Stimulated activated naive CD8-positive, alpha-beta T cell treated with anti-CD3 and anti-CD28 coated beads, Interleukin-15, Interleukin-2, amounts not matched to agents 100 U/mL and 50 U/mL, for 24 hours (primary cell): Measurements from ENCODE around the gene EGFR.

Experiments
- ATAC-seq: fragments of 150-1000 bp; cut with Tn5 transposase; one replicate; pipeline ENCODE4 v1.10.0; 2021
- DNase-seq: peaks from one replicate; pipeline ENCODE4 v3.0.0; 2021

The EGFR gene

DNA sequence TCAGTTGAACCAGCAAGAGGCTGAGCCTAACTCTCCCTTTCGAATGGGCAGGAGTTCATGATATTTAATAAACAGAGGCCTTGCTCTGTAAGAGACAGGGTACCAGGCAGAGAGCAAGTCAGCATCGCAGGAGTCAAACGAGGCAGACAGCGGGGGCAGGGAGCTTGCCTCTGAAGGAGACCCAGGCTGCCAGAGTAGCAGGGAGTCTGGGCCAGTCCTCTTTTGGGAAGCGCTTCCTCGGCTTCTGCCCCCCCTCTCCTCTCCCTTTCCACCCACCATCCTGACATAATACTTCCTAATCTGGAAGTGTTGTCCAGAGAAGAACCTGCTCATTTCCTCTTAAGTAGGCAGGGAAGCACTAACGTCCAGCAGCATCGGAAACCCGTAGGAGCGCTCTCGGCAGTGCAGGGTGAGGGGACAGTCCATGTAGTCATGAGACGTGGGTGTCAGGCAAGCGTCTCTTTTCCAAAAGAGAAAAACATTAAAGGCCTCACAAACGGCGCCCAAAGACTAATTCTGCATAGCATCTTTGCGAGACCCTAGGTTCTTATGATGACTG is 171.1 kb downstream of the EGFR start:
- no peak for ATAC-seq
- DNase-seq: no peak

DNA sequence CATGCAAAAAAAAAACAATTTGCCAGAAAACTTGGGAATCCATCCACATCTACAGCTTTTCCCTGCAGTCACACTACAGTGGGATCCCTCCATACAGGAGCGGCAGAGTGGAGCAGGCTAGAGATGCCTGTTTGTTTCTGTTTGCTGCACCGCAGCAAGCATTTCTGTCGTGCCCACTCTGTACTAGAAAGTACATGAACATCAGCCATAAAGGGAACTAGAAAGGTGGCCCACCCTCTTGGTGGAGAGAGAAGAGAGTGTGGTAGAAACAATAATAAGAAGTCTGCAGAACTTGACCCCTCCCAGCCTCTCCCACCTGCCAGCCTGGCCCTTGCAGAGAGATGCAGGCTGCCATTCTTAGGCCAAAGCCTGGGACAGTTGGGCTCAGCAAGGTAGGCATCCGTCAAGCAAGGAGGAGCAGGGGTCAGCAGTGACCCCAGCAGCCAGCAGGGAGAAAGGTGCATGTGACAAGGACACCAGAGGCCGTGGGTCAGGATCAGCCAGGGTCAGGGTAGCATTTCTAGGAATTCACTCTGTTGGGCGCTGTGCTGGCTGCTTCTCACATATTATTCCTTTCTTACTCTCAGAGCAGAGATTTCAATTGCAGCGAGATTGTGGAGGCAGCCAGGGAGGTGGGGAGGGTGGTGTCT is 171.8 kb downstream of the EGFR start:
- DNase-seq (no peak), ATAC-seq (no peak)

DNA sequence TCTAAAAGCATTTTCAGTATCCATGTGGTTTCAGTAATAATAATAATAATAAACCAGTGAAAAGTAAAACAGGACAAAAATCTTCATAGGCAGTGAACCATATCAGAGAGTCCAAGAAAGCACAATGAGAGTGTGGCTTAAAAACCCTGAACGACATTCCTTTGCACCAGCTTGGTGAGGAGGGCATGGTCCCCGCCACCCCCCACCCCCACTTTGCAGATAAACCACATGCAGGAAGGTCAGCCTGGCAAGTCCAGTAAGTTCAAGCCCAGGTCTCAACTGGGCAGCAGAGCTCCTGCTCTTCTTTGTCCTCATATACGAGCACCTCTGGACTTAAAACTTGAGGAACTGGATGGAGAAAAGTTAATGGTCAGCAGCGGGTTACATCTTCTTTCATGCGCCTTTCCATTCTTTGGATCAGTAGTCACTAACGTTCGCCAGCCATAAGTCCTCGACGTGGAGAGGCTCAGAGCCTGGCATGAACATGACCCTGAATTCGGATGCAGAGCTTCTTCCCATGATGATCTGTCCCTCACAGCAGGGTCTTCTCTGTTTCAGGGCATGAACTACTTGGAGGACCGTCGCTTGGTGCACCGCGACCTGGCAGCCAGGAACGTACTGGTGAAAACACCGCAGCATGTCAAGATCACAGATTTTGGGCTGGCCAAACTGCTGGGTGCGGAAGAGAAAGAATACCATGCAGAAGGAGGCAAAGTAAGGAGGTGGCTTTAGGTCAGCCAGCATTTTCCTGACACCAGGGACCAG is 172.5 kb downstream of the EGFR start:
- DNase-seq: no peak
- no peak for ATAC-seq

DNA sequence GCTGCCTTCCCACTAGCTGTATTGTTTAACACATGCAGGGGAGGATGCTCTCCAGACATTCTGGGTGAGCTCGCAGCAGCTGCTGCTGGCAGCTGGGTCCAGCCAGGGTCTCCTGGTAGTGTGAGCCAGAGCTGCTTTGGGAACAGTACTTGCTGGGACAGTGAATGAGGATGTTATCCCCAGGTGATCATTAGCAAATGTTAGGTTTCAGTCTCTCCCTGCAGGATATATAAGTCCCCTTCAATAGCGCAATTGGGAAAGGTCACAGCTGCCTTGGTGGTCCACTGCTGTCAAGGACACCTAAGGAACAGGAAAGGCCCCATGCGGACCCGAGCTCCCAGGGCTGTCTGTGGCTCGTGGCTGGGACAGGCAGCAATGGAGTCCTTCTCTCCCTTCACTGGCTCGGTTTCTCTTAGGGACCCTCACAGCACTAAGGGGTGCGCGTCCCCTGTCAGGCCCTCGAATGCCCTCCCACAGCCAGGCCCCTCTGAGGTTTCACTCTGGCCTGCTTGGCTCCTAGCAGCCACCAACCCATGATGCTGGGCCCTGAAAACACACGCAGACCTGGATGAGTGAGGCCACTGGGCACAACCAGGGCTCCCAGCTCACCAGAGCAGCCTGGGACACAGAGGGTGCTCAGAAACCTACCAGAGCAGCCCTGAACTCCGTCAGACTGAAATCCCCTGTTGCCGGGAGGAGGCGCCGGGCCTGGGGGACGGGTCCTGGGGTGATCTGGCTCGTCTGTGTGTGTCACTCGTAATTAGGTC is 173.3 kb downstream of the EGFR start:
- ATAC-seq: no peak
- no peak for DNase-seq

DNA sequence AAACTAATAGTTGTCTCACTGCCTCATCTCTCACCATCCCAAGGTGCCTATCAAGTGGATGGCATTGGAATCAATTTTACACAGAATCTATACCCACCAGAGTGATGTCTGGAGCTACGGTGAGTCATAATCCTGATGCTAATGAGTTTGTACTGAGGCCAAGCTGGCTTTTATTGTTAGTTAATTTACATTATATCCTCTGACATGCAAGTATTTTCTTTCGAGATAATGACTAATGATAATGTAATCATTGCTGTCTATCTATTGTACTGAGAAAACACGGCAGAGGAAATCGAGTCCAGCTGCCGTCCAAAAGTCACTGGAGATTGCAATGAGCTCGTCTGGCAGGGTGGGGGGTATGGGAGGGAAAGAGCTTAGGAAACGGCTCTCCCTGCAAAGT is 173.9 kb downstream of the EGFR start:
- DNase-seq: no peak
- no peak for ATAC-seq

DNA sequence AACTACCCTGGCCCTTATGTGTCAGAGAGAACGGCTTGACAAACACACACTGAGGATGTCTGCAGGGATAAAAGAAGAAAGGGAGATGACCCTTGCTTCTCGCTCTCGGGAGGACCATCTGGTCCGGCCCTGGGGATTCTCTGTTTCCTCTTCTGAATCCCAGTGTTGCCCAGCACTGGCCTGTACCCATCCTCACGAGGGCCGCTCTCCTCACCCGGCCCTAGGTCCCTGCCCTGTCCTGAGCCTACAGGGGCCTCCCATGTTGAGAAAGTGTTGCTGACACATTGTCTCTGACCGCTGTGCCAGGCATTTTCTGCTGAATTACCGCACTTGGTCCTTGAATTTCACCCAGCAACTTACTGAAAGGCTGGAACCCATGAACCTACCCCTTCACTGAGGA is 174.4 kb downstream of the EGFR start:
- no peak for ATAC-seq
- no peak for DNase-seq

DNA sequence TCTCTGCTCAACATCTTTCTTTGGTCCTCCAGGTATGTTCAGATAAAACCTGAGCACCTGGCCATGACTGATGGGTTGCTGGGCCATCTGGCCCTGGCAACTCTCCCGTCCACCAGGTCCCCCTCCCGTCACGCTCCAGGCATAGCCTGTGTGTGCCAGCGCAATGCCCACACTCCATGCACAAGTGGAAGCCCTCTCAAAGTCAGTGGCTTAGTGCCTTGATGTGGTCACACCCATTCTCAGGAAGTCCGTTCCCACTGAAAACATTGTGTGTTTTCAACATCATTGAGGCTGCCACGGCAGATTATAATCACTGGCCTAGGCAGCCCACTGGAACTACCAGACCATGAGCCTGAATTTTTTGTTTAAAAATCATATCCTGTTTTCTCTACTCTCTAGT is 175.7 kb downstream of the EGFR start:
- DNase-seq (no peak), ATAC-seq (no peak)

DNA sequence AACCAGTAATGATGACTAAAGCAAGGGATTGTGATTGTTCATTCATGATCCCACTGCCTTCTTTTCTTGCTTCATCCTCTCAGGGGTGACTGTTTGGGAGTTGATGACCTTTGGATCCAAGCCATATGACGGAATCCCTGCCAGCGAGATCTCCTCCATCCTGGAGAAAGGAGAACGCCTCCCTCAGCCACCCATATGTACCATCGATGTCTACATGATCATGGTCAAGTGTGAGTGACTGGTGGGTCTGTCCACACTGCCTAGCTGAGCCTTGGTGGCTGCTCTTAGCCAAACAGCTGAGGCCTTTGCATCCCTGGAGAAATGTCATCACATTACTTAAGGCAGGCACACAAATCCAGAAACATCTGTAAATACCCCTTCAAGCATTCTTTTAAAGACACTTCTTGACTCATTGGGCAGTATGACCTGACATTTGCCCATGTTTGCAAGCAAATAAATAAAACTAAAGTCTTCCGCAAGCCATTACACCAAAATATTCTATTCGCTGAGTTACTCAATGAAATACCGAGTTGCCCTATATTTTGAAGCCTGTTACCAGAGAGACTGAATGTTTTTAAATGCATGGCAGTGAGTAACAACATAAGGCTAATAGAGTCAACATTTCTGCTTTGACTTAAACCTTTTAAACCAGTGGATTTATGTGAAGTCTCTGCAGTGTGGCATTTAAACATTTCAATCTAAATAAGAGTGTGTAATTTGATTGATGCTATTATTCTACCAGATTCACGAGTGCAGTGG is 180.0 kb downstream of the EGFR start:
- DNase-seq (no peak), ATAC-seq (no peak)

DNA sequence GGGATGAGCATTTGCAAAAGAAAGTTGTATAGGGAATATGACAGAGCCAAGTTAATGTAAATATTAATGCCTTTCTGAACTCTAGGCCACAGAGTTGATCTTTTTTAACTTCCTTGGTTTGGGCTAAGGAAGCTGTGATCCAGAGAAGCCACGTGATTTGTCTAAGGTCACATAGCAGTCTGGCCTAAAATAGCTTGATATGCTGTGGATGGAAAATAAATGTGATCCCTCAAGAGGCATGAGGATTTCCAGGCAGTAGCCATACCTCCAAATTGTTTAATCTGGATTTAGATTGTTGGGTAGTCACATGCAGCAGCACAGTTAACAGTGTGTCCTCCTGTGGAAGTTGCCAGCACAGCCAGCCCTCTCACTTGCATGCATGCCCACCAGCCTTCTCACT is 180.6 kb downstream of the EGFR start:
- no peak for DNase-seq
- ATAC-seq: no peak

DNA sequence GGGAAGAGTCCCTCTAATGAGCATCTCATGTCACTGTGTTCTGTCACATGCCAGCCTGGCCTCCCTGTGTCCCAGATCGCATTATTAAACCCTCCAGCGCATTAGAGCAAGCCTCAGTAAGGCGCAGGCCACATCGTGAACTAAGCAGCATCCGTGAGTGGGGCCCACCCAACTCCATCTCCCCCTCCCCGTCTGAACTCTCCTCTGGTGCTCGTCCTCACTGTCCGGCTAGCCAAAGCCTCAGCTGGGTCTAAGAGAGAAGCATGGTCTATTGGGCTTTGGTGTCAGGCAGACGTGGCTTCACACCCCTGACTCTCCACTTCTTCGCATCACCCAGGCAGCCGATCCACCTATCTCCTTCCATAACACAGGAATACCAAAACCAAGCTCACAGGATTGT is 181.6 kb downstream of the EGFR start:
- ATAC-seq (no peak), DNase-seq (no peak)

DNA sequence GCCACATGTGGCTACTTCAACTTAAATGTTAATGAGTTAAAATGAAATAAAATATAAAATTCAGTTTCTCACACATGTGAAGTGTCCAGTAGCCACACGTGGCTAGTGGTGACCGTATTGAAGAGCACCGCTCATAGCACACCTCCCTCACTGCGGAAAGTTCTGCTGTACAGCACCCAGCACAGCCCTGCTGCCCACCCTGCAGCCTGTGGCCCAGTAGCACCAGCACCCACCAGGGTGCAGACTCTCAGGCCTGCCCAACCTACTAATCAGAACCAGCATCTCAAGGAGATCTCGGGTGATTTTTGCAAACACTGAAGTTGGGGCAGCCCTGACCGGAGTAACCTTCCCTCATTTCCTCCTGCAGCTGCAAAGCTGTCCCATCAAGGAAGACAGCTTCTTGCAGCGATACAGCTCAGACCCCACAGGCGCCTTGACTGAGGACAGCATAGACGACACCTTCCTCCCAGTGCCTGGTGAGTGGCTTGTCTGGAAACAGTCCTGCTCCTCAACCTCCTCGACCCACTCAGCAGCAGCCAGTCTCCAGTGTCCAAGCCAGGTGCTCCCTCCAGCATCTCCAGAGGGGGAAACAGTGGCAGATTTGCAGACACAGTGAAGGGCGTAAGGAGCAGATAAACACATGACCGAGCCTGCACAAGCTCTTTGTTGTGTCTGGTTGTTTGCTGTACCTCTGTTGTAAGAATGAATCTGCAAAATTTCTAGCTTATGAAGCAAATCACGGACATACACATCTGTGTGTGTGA is 183.5 kb downstream of the EGFR start:
- ATAC-seq (no peak), DNase-seq (no peak)

DNA sequence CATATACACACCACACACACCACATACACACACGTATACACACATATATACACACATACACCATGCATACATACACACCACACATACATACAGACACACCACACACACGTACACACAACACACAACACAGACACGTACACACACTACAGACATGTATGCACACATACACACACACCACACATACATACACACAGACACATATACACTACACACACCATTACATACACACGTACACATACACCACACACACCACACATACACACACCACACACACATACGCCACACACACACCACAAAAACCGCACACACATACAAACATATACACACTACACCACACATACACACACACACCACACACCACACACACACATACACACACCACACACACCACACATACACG is 184.5 kb downstream of the EGFR start:
- ATAC-seq (no peak), DNase-seq (no peak)

DNA sequence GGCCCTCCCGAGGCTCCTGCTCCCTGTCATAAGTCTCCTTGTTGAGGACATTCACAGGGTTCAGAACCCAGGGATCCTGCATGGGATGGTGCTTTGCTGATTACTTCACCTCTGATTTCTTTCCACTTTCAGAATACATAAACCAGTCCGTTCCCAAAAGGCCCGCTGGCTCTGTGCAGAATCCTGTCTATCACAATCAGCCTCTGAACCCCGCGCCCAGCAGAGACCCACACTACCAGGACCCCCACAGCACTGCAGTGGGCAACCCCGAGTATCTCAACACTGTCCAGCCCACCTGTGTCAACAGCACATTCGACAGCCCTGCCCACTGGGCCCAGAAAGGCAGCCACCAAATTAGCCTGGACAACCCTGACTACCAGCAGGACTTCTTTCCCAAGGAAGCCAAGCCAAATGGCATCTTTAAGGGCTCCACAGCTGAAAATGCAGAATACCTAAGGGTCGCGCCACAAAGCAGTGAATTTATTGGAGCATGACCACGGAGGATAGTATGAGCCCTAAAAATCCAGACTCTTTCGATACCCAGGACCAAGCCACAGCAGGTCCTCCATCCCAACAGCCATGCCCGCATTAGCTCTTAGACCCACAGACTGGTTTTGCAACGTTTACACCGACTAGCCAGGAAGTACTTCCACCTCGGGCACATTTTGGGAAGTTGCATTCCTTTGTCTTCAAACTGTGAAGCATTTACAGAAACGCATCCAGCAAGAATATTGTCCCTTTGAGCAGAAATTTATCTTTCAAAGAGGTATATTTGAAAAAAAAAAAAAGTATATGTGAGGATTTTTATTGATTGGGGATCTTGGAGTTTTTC is 186.5 kb downstream of the EGFR start:
- ATAC-seq (no peak), DNase-seq (no peak)

DNA sequence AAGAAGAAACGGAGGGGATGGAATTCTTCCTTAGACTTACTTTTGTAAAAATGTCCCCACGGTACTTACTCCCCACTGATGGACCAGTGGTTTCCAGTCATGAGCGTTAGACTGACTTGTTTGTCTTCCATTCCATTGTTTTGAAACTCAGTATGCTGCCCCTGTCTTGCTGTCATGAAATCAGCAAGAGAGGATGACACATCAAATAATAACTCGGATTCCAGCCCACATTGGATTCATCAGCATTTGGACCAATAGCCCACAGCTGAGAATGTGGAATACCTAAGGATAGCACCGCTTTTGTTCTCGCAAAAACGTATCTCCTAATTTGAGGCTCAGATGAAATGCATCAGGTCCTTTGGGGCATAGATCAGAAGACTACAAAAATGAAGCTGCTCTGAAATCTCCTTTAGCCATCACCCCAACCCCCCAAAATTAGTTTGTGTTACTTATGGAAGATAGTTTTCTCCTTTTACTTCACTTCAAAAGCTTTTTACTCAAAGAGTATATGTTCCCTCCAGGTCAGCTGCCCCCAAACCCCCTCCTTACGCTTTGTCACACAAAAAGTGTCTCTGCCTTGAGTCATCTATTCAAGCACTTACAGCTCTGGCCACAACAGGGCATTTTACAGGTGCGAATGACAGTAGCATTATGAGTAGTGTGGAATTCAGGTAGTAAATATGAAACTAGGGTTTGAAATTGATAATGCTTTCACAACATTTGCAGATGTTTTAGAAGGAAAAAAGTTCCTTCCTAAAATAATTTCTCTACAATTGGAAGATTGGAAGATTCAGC is 187.6 kb downstream of the EGFR start:
- ATAC-seq: no peak

DNA sequence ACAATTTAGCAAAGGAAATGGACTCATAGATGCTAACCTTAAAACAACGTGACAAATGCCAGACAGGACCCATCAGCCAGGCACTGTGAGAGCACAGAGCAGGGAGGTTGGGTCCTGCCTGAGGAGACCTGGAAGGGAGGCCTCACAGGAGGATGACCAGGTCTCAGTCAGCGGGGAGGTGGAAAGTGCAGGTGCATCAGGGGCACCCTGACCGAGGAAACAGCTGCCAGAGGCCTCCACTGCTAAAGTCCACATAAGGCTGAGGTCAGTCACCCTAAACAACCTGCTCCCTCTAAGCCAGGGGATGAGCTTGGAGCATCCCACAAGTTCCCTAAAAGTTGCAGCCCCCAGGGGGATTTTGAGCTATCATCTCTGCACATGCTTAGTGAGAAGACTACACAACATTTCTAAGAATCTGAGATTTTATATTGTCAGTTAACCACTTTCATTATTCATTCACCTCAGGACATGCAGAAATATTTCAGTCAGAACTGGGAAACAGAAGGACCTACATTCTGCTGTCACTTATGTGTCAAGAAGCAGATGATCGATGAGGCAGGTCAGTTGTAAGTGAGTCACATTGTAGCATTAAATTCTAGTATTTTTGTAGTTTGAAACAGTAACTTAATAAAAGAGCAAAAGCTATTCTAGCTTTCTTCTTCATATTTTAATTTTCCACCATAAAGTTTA is 188.8 kb downstream of the EGFR start:
- ATAC-seq (no peak), DNase-seq (no peak)

More for the DNA sequence above, 187.6 kb downstream of the EGFR start:
- DNase-seq: no peak

DNA sequence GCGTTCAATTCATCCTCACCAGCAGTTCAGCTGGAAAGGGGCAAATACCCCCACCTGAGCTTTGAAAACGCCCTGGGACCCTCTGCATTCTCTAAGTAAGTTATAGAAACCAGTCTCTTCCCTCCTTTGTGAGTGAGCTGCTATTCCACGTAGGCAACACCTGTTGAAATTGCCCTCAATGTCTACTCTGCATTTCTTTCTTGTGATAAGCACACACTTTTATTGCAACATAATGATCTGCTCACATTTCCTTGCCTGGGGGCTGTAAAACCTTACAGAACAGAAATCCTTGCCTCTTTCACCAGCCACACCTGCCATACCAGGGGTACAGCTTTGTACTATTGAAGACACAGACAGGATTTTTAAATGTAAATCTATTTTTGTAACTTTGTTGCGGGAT is 190.5 kb downstream of the EGFR start:
- ATAC-seq (no peak), DNase-seq (no peak)

DNA sequence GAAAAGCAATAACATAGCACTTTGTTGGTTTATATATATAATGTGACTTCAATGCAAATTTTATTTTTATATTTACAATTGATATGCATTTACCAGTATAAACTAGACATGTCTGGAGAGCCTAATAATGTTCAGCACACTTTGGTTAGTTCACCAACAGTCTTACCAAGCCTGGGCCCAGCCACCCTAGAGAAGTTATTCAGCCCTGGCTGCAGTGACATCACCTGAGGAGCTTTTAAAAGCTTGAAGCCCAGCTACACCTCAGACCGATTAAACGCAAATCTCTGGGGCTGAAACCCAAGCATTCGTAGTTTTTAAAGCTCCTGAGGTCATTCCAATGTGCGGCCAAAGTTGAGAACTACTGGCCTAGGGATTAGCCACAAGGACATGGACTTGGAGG is 191.4 kb downstream of the EGFR start:
- ATAC-seq: no peak

DNA sequence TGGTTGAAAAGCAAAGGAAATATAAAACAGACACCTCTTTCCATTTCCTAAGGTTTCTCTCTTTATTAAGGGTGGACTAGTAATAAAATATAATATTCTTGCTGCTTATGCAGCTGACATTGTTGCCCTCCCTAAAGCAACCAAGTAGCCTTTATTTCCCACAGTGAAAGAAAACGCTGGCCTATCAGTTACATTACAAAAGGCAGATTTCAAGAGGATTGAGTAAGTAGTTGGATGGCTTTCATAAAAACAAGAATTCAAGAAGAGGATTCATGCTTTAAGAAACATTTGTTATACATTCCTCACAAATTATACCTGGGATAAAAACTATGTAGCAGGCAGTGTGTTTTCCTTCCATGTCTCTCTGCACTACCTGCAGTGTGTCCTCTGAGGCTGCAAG is 191.9 kb downstream of the EGFR start:
- ATAC-seq: no peak
- no peak for DNase-seq

More for the DNA sequence above, 191.4 kb downstream of the EGFR start:
- no peak for DNase-seq

DNA sequence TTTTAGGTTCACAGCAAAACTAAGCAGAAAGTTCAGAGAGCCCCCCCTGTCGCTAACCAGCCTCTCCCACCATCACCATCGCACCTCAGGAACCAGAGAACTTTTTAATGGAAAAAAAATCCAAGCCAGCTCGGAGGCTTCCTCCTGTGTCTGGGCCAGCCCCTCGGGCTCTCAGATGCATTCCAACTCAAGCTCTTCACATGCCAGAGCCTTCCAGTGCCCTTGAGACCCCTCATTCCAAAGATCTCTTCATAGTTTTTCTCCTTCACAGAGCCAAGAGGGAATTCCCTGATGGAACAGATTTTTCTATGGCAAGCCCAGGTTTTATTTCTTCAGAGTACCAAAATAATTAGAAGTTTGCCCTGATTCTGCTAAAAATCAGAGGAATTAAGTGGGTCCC is 192.9 kb downstream of the EGFR start:
- DNase-seq: no peak
- ATAC-seq: no peak
